ENCODE measurements around the gene KCND3. TPM values are rescaled to one million over a fixed set of nuclear protein-coding genes. Genes with fewer than 3 reads are reported as not detected.

KCND3 gene
- total and polyA plus RNA-seq, 2 experiments from 2014 or later = 0.10 to 0.18 TPM

GRCh38 chr1:111745675-111746613 lies 243.5 kb downstream of the KCND3 start:
- H3K27ac ChIP-seq (ENCODE audit: low read depth) = no peak overlapping the region
- no peak for TF ChIP-seq ZNF331 (CRISPR knock-in tag; IDR thresholded peaks at IDR 0.05; ENCODE audit: low read depth)
- no peak for TF ChIP-seq JUNB (IDR thresholded peaks at IDR 0.05; ENCODE audit: unreplicated experiment)
- TF ChIP-seq NANOG (IDR thresholded peaks at IDR 0.05; ENCODE audit: borderline replicate concordance) = no peak
- no peak for TF ChIP-seq CREB1 (CRISPR knock-in tag; IDR thresholded peaks at IDR 0.05; ENCODE audit: low read depth)
- TF ChIP-seq CTCF (conservative IDR thresholded peaks at IDR 0.05; ENCODE audit: low read depth in 2 of 2) = no peak
- TF ChIP-seq STAT1 (IDR thresholded peaks at IDR 0.05; ENCODE audit: unreplicated experiment) = no peak
- TF ChIP-seq REST (IDR thresholded peaks at IDR 0.05; ENCODE audit: unreplicated experiment) = no peak
- TF ChIP-seq ZNF114 (CRISPR knock-in tag; IDR thresholded peaks at IDR 0.05) = no peak
- TF ChIP-seq ZNF462 (CRISPR knock-in tag; IDR thresholded peaks at IDR 0.05) = no peak
- TF ChIP-seq EZH2 (IDR thresholded peaks at IDR 0.05; ENCODE audit: low read depth, unreplicated experiment) = no peak
- TF ChIP-seq ETS1 (IDR thresholded peaks at IDR 0.05) = no peak
- no peak for TF ChIP-seq POLR2AphosphoS5 (IDR thresholded peaks at IDR 0.05; ENCODE audit: low read depth)
- TF ChIP-seq EZH2phosphoT487 (IDR thresholded peaks at IDR 0.05; ENCODE audit: unreplicated experiment) = no peak
- no peak overlapping the region for H3K4me3 Mint-ChIP-seq
- H3K4me2 ChIP-seq = no peak overlapping the region
- DNase-seq (ENCODE audit: low spot score) (no peak), ATAC-seq (no peak)
- no peak overlapping the region for H3K4me3 ChIP-seq
- H3K4me1 Mint-ChIP-seq = peaks cover 23% of the 10 kb centered on the region
- no peak overlapping the region for H3K27ac Mint-ChIP-seq
- no peaks in the 10 kb centered on the region for H4K20me1 ChIP-seq (replicated peaks; ENCODE audit: insufficient read depth)
- no peaks in the 10 kb centered on the region; the same call in 2 of the 3 replicates for H3K9me3 Mint-ChIP-seq
- no peaks in the 10 kb centered on the region for H3K79me2 ChIP-seq (replicated peaks; ENCODE audit: insufficient read depth)
- peaks cover 16% of the 10 kb centered on the region for H3K27me3 Mint-ChIP-seq (ENCODE audit: insufficient read depth, low read depth, poor library complexity)
- no peaks in the 10 kb centered on the region for H3K36me3 ChIP-seq (ENCODE audit: insufficient read depth)
- H3K27me3 ChIP-seq (ENCODE audit: insufficient read depth) = peaks cover 13% of the 10 kb centered on the region
- no peaks in the 10 kb centered on the region for H3K9me2 ChIP-seq (ENCODE audit: insufficient read depth)
- H3K4me1 ChIP-seq (ENCODE audit: insufficient read depth) = peaks cover 6% of the 10 kb centered on the region; the same call in 1 of the 2 replicates
- H3F3A ChIP-seq (replicated peaks; ENCODE audit: low read depth) = no peaks in the 10 kb centered on the region
- no peaks in the 10 kb centered on the region for H3K36me3 Mint-ChIP-seq (ENCODE audit: low read depth)
- H2AFZ ChIP-seq = no peak overlapping the region
